AG08396 (cell line): Measurements from ENCODE around the gene GLS.
"Not testable (repeated sequence)": the region's sequence is repeated elsewhere in the genome, so short reads cannot be mapped to it uniquely, and the experiment has no call there.

Experiments
- DNase-seq: peaks from one replicate; pipeline ENCODE4 v3.0.0; 2012; ENCODE audit warnings: low spot score, mixed read lengths

GLS gene

DNA sequence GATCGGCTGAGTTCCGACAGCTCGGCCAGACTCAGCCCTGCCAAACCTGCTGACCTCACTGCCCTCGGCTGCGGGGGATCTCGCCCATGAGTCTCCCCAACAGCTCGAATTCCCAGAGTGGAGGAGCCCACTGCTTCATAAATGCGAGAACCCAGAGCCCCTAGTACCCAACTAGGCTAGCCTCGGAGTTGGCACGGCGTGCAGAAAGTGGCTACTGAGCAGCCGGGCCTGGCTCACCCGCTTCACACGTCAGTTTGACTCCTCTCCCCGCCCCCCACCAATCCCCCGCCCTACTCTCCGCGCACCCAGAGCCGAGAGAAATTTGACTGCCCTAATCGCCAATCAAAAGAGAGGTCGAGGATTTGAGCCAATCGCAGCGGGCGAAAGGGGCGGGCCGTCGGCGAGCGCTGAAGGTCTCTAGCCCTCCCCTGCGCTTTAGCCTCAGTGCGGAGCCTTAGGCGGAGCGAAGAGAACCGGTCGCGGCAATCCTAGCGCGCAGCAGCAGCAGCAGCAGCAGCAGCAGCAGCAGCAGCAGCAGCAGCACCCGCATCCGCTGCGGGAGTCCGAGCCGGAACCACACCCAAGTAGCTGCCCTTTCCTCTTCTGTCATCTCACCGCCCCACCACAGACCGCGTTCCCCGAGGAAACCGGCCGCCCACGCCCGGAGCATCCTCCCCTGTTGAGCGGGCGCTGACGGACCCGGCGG lies at the start of gene GLS:
GLS (plus strand) TSS at position 444 of the 706 bp plus-strand sequence. CDS start 264 bp downstream, outside the sequence.
- DNase-seq: peak; percentile 97

DNA sequence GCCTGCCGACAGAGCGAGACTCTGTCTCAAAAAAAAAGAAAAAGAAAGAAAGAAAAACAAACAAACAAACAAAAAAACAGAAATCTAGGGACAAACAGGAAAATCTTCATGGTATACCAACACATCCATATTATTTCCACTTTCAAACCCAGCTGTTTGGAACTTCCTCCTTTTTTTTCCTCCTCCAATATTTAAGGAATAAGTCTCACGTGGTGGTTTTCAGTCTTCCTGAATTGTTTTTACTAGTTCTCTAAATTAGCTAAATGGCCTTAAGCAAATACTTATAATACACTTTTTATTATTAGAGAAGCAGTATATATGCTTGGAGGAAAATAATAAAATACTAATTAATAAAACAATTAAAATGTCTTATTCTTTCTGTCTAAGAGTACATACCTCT lies 48.7 kb upstream of the GLS start:
- no peak for DNase-seq

GRCh38 chr2:190834890-190835208 lies 45.8 kb upstream of the GLS start:
- no peak for DNase-seq

- peak; percentile 84 for DNase-seq
Measured at GRCh38 chr2:190835303-190835930, 45.2 kb upstream of the GLS start.

DNA sequence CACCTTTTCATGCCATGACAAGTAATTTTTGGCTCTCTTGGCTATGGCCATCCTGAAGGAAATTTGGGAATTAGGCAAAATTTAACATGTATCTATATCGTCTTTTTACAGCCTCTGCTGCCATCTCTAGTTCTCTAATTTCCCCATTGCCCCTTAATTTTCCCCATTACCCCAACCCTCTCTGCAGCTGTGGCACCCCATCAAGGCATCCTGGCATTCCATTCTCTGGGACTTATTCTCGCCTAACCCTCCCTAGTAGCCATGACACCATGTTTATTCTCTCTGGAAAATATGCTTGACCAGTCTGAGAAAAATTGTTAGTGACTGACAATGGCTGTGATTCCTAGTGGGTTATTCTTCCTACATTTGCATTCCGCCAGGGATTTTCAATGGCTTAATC lies 43.9 kb upstream of the GLS start:
- no peak for DNase-seq

DNA sequence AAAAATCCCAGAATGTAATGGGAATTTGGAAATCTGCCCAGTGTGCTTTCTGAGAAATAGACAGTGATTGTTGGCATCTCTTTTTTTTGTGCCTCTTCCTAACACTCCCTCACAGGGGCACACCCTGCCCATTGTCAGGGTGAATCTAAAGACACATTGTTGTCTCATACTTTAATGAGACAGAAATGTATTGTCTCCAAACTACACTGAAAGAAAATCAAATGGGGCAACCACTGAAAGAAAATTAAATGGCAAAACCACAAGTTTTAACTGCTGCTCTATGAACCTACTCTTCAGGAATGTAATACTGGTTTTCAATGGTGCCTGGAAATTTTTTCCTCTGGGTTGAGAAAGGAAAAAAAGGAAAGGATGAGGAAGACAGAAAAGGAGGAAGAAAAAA lies 43.2 kb upstream of the GLS start:
- peak; percentile 21 for DNase-seq

DNA sequence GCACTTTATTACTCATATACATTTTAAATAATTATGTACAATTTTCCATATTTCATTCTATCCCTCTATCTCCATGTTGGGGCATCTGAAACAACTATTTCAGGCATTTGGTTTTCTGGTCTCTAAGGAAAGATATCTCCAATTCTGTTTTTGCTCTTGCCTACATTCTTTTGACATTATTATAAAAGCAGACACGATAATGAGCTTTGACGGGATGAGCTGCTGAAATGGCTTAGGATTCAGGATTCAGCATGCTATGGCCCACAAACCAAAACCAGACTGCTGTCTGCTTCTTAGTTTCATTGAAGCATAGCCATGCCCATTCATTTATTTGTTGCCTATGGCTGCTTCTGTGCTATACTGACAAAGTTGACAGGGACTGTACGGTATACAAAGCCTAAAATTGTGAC lies 42.7 kb upstream of the GLS start:
- no peak for DNase-seq

- DNase-seq: peak; percentile 36
Measured at GRCh38 chr2:190838492-190838910, 42.1 kb upstream of the GLS start.

DNA sequence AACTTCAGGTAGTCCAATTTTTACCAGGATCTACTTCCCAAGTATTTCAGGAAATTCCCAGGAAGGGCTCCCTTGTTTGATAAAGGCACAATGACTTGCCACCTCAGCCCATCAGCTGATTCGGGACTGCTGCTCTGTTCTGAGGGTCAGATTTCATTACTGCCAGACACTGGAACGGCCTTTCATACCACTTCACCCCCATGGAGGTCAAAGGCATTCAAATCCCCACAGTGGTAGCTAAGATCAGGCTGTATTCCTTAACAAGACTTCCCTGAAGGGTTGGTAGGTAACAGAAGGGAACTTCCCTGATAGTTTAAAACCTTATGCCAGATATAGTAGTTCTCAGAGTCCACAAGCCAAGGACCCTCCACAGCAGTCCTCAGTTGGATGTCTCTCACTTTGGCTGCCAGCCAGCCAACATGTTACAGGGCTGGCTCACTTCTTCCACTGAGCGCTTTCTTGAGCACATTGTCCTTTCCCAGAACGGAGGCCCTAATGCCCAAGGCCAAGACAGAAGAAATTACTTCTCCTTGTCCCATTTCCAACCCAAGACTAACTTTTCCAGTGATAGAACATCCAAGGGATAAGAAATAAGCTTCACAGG lies 40.0 kb upstream of the GLS start:
- no peak for DNase-seq

GRCh38 chr2:190841707-190842505 lies 38.7 kb upstream of the GLS start:
- peak; percentile 7 for DNase-seq

DNA sequence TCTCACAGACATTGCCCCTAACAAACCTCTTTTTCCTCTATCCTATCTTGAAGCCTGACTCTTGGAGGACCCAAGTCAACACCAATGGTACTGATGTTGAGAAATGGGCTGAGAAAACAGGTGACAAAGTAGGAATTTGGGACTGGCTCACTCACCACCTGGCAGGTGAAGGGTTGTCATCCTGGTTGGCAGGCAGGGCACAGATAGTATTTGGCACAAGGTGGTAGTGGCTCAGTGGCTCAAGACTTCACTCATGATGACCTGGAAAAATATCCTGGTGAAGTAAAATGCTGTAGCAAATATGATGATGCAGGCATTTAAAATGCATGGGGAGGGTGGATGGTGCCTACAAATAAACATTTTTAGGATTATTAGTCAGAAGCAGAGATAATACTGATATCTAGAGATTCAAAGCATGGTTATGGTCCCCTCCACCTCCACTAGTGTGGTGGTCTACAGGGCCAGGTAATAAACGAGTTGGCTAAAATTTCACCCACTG lies 38.0 kb upstream of the GLS start:
- no peak for DNase-seq

DNA sequence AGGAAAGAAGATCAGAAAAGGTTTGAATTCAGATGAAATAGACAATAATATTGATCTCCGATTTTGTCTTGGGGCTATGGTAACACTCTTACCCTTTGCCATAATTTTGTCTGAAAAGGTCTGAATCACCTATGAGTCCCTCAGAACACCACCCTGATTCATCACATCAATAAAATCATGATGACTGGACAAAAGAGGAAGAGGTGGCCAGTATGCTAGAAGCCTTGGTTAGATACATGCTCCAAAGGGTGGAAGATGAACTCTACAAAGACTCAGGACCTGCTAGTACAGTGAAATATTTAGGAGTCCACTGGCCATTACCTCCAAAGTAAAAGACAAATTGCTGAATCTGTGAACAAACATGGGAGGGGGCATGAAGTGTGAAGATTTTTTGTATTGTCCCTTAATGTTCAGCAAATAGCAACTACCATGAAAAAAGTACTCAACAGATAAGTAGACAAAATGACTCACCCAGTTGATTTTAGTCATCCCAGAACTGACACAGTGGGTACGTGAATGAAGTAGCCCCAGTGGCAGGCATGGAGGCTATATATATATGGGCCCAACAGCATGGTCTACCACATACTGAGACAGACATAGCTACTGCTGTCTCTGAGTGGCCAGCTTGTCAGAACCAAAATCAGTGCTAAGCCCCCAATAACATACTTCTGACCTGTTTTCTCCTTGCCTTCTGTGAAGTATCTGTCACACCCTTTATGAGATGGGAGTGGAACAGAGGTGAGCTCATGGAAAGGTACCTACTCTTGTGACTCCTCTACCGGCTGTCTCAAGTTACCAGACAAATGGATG lies 36.5 kb upstream of the GLS start:
- DNase-seq: no peak

GRCh38 chr2:190844700-190845401 lies 35.8 kb upstream of the GLS start:
- no peak for DNase-seq

DNA sequence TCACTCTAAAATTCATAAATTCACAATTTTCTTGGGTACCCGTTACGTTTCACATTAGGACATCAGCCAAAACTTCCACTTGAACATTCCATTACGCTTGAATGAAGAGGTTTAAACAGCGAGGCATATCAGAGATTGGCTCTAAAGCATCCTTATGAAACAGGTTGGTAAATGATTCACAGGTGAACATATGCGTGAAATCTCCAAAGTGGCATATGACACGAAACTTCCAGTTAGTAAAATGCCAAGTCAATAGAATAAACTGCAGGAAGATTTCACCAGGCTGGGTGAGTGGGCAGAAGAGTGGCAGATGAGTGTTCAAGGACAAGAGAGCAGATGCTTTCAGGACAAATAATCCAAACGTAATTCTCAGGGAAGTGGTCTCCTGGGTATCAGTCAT lies 33.9 kb upstream of the GLS start:
- DNase-seq: no peak

DNA sequence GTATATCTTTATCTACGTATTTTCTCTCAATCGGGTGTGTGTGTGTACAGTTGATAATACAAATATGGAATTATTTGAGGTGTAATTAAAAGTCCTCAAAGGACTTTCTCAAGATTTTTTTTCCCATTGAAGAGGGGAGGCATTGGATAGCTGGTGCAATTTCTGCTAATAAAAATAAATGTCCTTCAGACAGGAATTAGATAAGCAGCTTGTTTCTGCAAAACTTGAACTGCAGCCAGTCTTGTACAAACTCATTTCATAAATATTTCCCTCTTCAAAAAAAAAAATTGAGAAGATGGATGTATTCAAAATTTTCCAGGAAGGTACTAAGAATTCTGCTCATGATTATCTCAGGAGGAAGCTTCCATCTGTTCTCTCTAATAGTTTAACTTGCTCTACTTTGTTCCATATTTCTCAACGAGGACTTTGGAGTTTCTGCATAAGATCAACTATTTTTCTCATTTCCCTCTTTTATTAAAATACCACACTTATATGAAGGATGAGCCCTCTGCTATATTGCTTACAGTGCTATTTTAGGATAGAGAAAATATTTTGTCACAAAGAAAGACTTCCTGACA lies 33.0 kb upstream of the GLS start:
- DNase-seq: no peak

GRCh38 chr2:190849774-190850173 lies 30.8 kb upstream of the GLS start:
- peak; percentile 36 for DNase-seq

DNA sequence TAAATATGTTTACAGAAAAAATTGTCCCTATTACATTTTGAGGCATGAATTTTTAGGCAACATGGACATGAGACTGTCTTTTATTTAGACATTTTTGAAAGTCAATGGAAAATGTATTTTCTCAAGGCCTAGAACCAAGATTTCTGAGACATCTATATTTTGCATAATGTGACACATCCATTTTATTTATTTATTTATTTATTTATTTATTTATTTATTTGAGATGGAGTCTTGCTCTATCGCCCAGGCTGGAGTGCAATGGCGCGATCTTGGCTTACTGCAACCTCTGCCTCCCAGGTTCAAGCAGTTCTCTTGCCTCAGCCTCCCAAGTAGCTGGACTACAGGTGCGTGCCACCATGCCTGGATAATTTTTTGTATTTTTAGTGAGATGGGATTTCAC lies 27.6 kb upstream of the GLS start:
- DNase-seq: not testable (repeated sequence)

DNA sequence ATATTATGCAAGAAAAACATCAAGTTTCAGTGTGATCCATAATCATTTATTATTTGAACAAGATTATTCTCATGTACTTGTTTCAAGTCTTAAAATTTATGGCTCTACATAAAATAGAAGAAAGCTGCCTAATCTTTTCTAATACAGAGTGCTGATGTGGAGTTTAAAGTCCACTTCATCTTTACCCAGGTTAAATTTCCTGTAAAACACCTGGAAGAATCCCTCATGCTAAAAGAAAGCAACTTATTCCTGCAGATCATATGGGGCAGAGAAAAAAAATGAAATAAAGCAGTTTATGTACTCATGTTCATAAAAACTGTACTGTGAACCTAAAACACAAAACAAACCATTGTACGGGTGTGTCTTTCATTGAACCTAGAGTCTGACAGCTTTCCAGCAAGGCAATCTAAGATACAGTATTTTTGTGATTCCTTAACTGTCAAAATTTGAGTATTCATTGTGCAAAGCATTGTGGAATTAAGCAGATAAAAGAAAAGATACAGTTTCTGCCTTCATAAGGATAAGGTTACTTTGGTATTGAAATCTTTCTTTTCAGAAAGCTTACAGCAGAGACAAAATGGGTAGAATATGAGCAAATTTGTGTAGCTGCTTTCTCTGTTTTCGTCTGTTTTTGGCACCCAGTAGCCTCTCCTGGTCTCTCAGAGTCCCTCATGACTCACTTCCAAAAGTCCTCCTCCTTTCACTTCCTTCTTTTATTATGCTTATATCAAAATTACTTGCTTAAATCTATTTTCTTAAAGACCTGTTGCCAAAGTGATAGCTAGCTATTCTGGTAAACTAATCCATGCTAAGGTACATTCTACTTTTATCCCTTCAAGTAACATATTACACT lies 26.9 kb upstream of the GLS start:
- peak; percentile 8 for DNase-seq

DNA sequence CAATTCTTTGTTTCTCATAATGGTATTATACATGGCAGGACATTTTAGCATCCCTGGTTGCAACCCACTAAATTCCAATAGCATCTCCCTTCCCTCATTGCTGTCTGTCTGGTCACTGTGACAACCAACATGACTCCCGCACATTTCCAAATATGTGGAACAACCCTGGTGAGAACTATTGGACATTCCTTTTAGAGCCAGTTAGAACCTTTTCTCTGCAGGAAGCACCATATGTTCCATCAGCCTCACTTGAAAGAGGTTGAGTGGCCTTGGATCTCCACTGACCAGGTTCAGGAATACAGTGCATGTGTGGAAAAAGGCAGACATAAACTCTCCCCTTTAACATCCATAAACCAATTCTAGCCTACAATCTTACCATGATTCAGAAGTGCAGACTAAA lies 25.9 kb upstream of the GLS start:
- no peak for DNase-seq

GRCh38 chr2:190855245-190855644 lies 25.4 kb upstream of the GLS start:
- no peak for DNase-seq
